GM10266 (cell line): ENCODE measurements around the gene POM121L2.

Experiments used
- DNase-seq: peaks from one replicate; pipeline ENCODE4 v3.0.0; 2012; ENCODE audit errors: extremely low spot score
- TF ChIP-seq, protein P1 (sequence below): IDR thresholded peaks from 2 replicates; pipeline ENCODE4 v1.5.1; 2012; ENCODE audit warnings: mild to moderate bottlenecking, low read depth; ENCODE audit not compliant: control insufficient read depth, insufficient read depth; ENCODE audit errors: missing control alignments

Gene POM121L2

DNA sequence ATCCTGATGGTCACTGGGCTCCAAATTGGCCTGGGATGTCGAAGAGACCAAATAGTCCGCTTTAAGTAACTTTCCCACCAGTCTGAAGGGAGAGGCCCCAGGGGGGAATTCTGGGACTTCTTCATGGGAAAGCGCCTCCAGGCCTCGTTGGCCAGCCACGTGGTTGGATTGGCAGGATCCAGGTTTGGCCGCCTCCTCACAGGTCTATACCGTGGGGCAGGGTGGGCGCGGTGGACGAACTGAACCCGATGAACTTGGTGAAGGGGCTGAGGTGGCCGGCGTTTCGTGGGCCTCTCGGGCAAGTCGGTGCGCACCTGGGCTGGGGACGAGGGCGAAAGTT is 297 bp downstream of the POM121L2 start:
- no peak for DNase-seq
- TF ChIP-seq, protein P1, sequence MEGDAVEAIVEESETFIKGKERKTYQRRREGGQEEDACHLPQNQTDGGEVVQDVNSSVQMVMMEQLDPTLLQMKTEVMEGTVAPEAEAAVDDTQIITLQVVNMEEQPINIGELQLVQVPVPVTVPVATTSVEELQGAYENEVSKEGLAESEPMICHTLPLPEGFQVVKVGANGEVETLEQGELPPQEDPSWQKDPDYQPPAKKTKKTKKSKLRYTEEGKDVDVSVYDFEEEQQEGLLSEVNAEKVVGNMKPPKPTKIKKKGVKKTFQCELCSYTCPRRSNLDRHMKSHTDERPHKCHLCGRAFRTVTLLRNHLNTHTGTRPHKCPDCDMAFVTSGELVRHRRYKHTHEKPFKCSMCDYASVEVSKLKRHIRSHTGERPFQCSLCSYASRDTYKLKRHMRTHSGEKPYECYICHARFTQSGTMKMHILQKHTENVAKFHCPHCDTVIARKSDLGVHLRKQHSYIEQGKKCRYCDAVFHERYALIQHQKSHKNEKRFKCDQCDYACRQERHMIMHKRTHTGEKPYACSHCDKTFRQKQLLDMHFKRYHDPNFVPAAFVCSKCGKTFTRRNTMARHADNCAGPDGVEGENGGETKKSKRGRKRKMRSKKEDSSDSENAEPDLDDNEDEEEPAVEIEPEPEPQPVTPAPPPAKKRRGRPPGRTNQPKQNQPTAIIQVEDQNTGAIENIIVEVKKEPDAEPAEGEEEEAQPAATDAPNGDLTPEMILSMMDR = no peak

DNA sequence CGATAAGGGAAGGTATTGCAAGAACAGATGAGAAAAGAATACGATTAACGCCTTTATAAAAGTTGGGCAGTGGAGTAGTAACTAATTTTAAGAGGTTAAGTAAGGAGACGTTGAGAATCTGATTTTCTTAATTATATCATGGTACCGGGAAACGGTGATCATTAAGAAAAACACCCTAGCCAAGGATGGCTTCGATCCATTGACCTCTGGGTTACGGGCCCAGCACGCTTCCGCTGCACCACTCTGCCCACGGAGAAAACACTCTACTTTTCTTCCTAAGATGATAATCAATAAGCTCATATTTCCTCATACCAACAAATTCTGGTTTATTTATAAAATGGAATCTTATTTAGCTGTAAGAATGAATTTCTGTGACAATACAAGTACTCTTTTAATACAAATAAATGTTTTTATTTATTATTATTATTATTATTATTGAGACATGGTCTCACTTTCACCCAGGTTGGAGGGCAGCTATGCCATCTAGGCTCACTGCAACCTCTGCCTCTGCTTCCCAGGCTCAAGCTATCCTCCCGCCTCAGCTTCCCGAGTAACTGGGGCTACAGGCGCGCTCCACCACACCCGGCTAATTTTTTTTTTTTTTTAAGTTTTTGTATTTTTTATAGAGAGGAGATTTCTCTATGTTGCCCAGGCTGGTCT is 8.3 kb downstream of the POM121L2 start:
- no peak for DNase-seq
- TF ChIP-seq, protein P1 = no peak

DNA sequence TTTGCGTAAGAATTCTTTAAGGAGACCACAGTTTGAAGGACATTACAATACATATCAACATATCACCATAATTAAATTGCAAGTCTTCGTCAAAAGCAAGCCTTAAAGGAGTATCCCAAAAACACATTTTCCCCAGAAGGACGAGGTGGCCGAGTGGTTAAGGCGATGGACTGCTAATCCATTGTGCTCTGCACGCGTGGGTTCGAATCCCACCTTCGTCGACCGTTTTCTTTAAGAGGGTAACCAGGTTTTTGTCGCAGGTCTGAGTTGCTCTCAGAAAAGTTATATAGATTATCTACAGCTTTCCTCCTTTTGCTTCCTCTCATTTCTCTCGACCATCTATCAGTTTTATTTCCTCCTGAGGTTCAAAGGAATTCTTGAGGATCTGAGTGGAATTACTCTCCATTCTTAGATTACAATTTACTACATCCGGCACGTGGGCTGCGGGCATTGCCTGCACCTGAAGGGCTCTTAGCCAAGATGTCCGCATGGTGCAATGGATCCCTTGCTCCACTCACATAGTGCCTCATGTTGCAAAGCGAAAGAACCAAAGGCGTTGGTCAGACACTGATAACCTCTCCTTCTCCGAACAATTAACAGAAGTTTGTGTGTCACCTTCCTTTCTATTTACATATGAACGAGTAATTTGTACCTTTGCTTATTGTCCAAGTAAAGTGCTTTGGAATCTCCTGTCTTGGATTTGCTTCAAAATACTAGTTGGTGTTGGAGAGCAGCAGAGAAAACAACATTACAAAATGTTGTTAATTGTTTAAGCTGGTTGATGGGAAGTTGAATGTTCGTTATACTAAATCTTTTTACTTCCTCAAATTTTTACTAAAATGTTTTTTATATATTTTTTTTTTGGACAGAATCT is 14.0 kb downstream of the POM121L2 start:
- DNase-seq = no peak
- TF ChIP-seq, protein P1 = no peak

DNA sequence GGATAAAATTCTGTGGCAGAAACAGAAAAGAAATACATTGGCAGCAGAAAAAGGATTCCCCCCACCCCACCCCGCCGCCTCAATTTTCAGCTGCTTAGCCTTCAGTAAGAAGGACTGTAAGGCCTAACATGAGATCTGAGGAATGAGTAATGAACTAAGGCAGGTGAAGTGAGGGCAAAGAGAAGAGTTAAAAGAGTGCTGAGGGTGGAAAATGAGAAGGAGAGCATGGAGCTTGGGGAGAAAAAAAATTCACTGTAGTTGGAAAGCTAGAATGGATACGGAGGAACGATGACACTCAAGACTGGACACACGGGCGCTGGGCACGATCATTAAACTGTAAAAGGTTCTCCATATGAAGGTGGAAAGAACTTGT is 14.6 kb downstream of the POM121L2 start:
- no peak for DNase-seq
- TF ChIP-seq, protein P1 = no peak

DNA sequence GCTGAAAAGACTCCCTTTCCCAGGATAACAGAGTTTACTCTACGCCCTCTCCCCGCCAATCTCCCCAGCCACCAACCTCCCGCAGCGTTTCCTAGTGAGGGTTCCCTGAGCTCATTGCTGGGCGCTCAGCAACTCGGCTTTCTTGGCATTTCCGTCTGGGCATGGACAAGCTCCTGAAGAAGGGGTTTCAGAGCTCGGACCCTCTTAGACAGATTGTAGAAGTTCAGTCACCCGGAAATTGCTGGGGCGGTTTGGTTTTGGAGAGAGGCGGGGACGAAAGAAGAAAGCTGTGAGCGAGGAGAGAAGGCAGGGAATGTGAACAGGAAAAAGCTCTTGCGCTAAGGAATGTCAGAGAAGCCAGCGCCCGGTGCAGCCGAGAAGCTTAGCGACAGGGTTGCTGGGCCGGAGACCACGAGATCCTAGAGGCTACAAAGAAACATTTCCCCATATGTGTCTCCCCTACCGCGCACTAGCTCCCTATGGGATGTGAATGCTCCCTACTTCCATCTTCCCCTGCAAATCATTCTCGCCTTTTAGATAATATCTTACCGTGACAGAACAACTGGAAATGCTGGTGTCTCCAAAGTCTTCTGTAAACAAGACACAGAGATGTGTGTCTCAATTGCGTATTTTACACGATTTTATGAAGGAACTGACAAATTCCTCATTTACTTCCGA is 15.8 kb downstream of the POM121L2 start:
- DNase-seq = no peak
- TF ChIP-seq, protein P1 = no peak

DNA sequence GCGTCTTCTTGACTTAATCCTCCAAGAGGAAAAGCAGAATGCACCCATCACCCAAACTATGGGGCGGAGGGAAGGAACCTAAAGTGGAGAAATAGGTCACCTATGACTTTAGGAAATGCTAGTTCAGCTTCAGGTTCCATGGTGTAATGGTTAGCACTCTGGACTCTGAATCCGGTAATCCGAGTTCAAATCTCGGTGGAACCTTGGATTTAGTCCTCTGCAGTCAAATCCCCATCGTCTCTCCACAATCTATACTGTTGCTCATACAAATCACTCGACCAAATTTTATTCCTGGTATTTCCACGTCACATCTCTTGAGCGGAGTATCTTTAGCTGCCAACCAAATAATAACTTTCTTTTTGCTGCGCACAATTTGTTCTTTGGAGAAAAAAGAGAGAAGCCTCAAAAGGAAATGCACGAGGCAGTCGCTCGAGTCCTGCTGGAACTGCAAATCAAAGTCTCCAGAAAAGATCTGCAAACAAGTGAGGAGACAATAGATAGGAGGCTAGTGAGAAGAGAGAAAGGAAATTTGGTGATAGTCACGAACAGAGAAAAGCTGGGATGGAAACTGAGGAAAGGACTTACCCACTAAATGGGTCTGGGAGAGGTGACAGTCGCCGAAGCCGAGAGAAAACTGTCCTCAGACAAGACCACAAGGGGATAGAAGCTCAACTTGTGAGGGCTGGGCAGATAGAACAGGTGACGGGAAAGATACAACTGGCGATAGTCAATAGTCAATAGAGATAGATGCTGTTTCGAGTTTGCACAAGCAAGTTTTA is 16.6 kb downstream of the POM121L2 start:
- no peak for DNase-seq

More for the DNA sequence above, 16.6 kb downstream of the POM121L2 start:
- TF ChIP-seq, protein P1 = no peak
